Neural progenitor cell (in vitro differentiated cells): ENCODE measurements around the gene UACA. TPM values are rescaled to one million over a fixed set of nuclear protein-coding genes. Genes with fewer than 3 reads are reported as not detected.

Experiments
- DNase-seq: peaks from one replicate; pipeline ENCODE4 v3.0.0-alpha.2; 2016; ENCODE audit warnings: low spot score
- H2AFZ ChIP-seq: fragments of 200-600 bp; sonication (generic); replicated peaks from 2 replicates; pipeline ENCODE4 v1.6.1; 2016; ENCODE audit warnings: antibody characterized with exemption
- H3F3A ChIP-seq: fragments of 200-600 bp; sonication (generic); 2 replicates; pipeline ENCODE4 v1.6.1; 2016; ENCODE audit warnings: antibody characterized with exemption, low read depth
- H3K27ac ChIP-seq: fragments of 200-600 bp; sonication (generic); 2 replicates; pipeline ENCODE4 v1.5.1; 2016; ENCODE audit warnings: mild to moderate bottlenecking
- H3K27me3 ChIP-seq: fragments of 200-600 bp; sonication (generic); 2 replicates; pipeline ENCODE4 v1.6.1; 2016; ENCODE audit warnings: mild to moderate bottlenecking, moderate library complexity
- H3K36me3 ChIP-seq: fragments of 200-600 bp; sonication (generic); 2 replicates; pipeline ENCODE4 v1.5.1; 2016
- H3K4me1 ChIP-seq: fragments of 200-600 bp; sonication (generic); 2 replicates; pipeline ENCODE4 v1.6.1; 2016; ENCODE audit warnings: mixed run types
- H3K4me2 ChIP-seq: fragments of 200-600 bp; sonication (generic); 2 replicates; pipeline ENCODE4 v1.6.1; 2016
- H3K4me3 ChIP-seq: fragments of 200-600 bp; sonication (generic); 2 replicates; pipeline ENCODE4 v1.5.1; 2016
- H3K79me2 ChIP-seq: fragments of 200-600 bp; sonication (generic); 2 replicates; pipeline ENCODE4 v1.6.1; 2016; ENCODE audit warnings: low read depth
- H3K9ac ChIP-seq: fragments of 200-600 bp; sonication (generic); 2 replicates; pipeline ENCODE4 v1.6.1; 2016
- H3K9me3 ChIP-seq: fragments of 200-600 bp; sonication (generic); 2 replicates; pipeline ENCODE4 v1.5.1; 2016; ENCODE audit warnings: low read depth
- H4K20me1 ChIP-seq: fragments of 200-600 bp; sonication (generic); 2 replicates; pipeline ENCODE4 v1.6.1; 2016; ENCODE audit warnings: low read depth
- H3K27ac Mint-ChIP-seq: 3 replicates; pipeline ENCODE4 v1.8.0; 2021; ENCODE audit warnings: mixed read lengths
- H3K27me3 Mint-ChIP-seq: 2 replicates; pipeline ENCODE4 v1.8.0; 2022; ENCODE audit warnings: low read depth, mild to moderate bottlenecking, inconsistent platforms, moderate library complexity, mixed read lengths; ENCODE audit not compliant: insufficient read depth
- H3K36me3 Mint-ChIP-seq: 3 replicates; pipeline ENCODE4 v1.8.0; 2021; ENCODE audit warnings: mixed read lengths
- H3K4me1 Mint-ChIP-seq: 3 replicates; pipeline ENCODE4 v1.8.0; 2021; ENCODE audit warnings: mixed read lengths
- H3K4me3 Mint-ChIP-seq: 3 replicates; pipeline ENCODE4 v1.8.0; 2021; ENCODE audit warnings: mild to moderate bottlenecking, moderate library complexity, mixed read lengths
- H3K9me3 Mint-ChIP-seq: 3 replicates; pipeline ENCODE4 v1.8.0; 2020; ENCODE audit warnings: mixed read lengths
- EZH2 ChIP-seq: fragments of 200-600 bp; sonication (generic); IDR thresholded peaks from 2 replicates; pipeline ENCODE4 v1.6.1; 2017; ENCODE audit warnings: antibody characterized with exemption, mild to moderate bottlenecking, moderate library complexity
- EZH2phosphoT487 ChIP-seq: fragments of 200-600 bp; sonication (generic); IDR thresholded peaks from 2 replicates; pipeline ENCODE4 v1.6.1; 2017; ENCODE audit warnings: antibody characterized with exemption
- total RNA-seq: library from RNA; depleted of rRNA; stranded (reverse); fragments of >200 nt; gene quantifications from 2 replicates; pipeline ENCODE4 v1.2.3, GENCODE V29; 2015; ENCODE audit warnings: low replicate concordance
- TF ChIP-seq, protein P1 (sequence below): fragments of 200-600 bp; sonication (generic); IDR thresholded peaks from 2 replicates; pipeline ENCODE4 v1.5.1; 2017; ENCODE audit warnings: antibody characterized with exemption, mild to moderate bottlenecking

The UACA gene
- total RNA-seq, 1 donor from 2014 or later: 70.0 TPM

DNA sequence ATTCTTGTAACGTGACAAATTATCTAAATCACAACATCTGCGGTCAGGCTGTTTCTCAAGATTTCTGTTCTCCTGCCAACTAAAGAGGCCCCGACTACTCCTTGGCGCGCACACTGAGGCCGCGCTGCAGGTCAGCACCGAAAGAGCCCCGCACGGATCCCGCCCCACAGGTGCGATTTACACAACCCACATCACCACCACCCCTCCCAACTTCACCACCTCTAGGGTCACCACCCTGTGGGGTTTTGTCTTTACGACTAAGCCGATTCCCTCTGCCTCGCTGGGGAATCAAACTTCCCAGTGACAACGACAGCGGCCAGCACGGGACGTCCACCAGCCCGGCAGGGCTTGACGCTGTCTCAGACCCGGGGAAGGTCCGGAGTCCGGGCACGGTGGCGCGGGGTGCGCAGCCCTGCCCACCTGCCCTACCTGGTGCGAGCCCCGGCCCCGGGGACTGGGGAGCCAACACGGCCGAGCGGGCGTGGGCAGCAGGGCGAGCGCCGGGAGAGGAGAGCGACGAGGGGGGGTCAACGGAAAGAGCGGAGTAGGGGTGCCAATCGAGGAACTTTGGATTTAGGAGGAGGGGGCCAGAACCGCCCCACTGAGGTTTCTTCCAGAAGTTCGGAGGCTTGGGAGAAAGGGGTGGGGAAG is 764 bp downstream of the UACA start:
- Mint-ChIP-seq H3K4me1 (peaks cover 17% of the 10 kb centered on the region), H3K27me3 (peaks cover 6% of the 10 kb centered on the region), H3K27ac (no peak overlapping the region), H3K36me3 (no peaks in the 10 kb centered on the region), H3K9me3 (no peaks in the 10 kb centered on the region), H3K4me3 (peak overlapping the region; percentile 91)
- peaks cover 52% of the 10 kb centered on the region for H3K79me2 ChIP-seq
- peak overlapping the region; percentile 51 for H2AFZ ChIP-seq
- no peaks in the 10 kb centered on the region for H3K36me3 ChIP-seq
- no peak for TF ChIP-seq EZH2phosphoT487
- peak; percentile 41 for TF ChIP-seq EZH2
- H3F3A ChIP-seq: peaks cover 20% of the 10 kb centered on the region
- no peaks in the 10 kb centered on the region for H3K9me3 ChIP-seq
- no peaks in the 10 kb centered on the region for H3K27me3 ChIP-seq
- peak overlapping the region; percentile 54 for H3K9ac ChIP-seq
- H3K4me3 ChIP-seq: peak overlapping the region; percentile 95
- H3K27ac ChIP-seq: peak overlapping the region; percentile 76
- H3K4me2 ChIP-seq: peak overlapping the region; percentile 90
- H3K4me1 ChIP-seq: peaks cover 19% of the 10 kb centered on the region
- DNase-seq: peak; percentile 78
- peaks cover 26% of the 10 kb centered on the region for H4K20me1 ChIP-seq

DNA sequence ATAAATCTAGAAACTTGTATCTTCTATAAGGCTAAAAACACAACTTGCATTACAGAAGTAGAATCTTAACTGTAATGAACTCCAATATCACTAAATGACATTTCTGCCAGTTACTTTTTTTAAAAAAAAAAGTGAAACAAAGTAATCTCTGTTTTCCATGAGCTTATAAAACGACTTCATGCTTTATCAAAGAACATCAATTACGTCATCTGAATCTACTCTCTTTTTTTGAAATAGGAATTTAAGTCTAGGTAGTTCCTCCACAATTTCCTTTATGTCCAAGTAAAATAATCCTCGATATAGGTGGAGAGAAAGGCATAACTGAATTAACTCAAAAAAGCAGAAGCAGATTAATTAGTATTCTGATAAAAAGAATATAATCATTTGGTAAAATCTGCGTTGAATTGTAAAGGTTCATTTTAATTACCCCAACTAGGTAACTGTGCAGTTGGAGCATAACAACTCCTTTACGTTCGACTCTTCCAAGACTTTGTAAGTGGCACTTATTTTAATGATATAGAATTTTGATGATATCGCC is 1.4 kb downstream of the UACA start:
- Histone ChIP-seq H3K4me2 (peak overlapping the region; percentile 90), H3K9ac (no peak overlapping the region), H3K36me3 (no peaks in the 10 kb centered on the region), H3K4me1 (peaks cover 19% of the 10 kb centered on the region), H3K27ac (no peak overlapping the region), H3F3A (peaks cover 20% of the 10 kb centered on the region), H3K79me2 (peaks cover 55% of the 10 kb centered on the region), H4K20me1 (peaks cover 26% of the 10 kb centered on the region), H2AFZ (no peak overlapping the region), H3K27me3 (no peaks in the 10 kb centered on the region), H3K4me3 (peak overlapping the region; percentile 95), H3K9me3 (no peaks in the 10 kb centered on the region)
- Mint-ChIP-seq H3K4me1 (peaks cover 17% of the 10 kb centered on the region), H3K36me3 (no peaks in the 10 kb centered on the region), H3K27ac (no peak overlapping the region), H3K9me3 (no peaks in the 10 kb centered on the region), H3K27me3 (peaks cover 6% of the 10 kb centered on the region), H3K4me3 (peak overlapping the region; percentile 91)
- TF ChIP-seq EZH2phosphoT487 (no peak), EZH2 (no peak)
- TF ChIP-seq, protein P1, sequence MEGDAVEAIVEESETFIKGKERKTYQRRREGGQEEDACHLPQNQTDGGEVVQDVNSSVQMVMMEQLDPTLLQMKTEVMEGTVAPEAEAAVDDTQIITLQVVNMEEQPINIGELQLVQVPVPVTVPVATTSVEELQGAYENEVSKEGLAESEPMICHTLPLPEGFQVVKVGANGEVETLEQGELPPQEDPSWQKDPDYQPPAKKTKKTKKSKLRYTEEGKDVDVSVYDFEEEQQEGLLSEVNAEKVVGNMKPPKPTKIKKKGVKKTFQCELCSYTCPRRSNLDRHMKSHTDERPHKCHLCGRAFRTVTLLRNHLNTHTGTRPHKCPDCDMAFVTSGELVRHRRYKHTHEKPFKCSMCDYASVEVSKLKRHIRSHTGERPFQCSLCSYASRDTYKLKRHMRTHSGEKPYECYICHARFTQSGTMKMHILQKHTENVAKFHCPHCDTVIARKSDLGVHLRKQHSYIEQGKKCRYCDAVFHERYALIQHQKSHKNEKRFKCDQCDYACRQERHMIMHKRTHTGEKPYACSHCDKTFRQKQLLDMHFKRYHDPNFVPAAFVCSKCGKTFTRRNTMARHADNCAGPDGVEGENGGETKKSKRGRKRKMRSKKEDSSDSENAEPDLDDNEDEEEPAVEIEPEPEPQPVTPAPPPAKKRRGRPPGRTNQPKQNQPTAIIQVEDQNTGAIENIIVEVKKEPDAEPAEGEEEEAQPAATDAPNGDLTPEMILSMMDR: no peak
- DNase-seq: no peak

- no peaks in the 10 kb centered on the region for H3K9me3 ChIP-seq
- no peak overlapping the region for H3K4me3 ChIP-seq
- H3K79me2 ChIP-seq: peaks cover 62% of the 10 kb centered on the region
- no peaks in the 10 kb centered on the region for H3K36me3 ChIP-seq
- TF ChIP-seq, protein P1: no peak
- no peak for TF ChIP-seq EZH2
- H3K27me3 ChIP-seq: no peaks in the 10 kb centered on the region
- H3K27ac Mint-ChIP-seq: no peak overlapping the region
- no peak overlapping the region for H2AFZ ChIP-seq
- peak overlapping the region; percentile 34 for H3K4me3 Mint-ChIP-seq
- peak overlapping the region; percentile 90 for H3K4me2 ChIP-seq
- peaks cover 19% of the 10 kb centered on the region for H3K4me1 ChIP-seq
- H3K4me1 Mint-ChIP-seq: peaks cover 17% of the 10 kb centered on the region
- H3K36me3 Mint-ChIP-seq: no peaks in the 10 kb centered on the region
- no peaks in the 10 kb centered on the region for H3K9me3 Mint-ChIP-seq
- H3K9ac ChIP-seq: no peak overlapping the region
- no peak overlapping the region for H3K27ac ChIP-seq
- H3K27me3 Mint-ChIP-seq: peaks cover 6% of the 10 kb centered on the region
- no peak for DNase-seq
- peaks cover 20% of the 10 kb centered on the region for H3F3A ChIP-seq
- H4K20me1 ChIP-seq: peaks cover 26% of the 10 kb centered on the region
Observed at GRCh38 chr15:70761046-70761445, 2.3 kb downstream of the UACA start.
